Esophagus muscularis mucosa (tissue), 4 donors: Measurements from ENCODE around the gene TMEM92.
"Not testable (repeated sequence)": the region's sequence is repeated elsewhere in the genome, so short reads cannot be mapped to it uniquely, and the experiment has no call there.

ENCODE experiments used
- EP300 ChIP-seq: sonication (generic); formaldehyde crosslinking; IDR thresholded peaks from one replicate; pipeline ENCODE4 v1.6.1; 2017; ENCODE audit warnings: antibody characterized with exemption
- POLR2A ChIP-seq: fragments of 450-650 bp; IDR thresholded peaks from one replicate; pipeline ENCODE4 v1.6.1; 2017; ENCODE audit warnings: antibody characterized with exemption, moderate library complexity, mild to moderate bottlenecking, low read depth
- POLR2AphosphoS5 ChIP-seq, 2 donors: sonication (generic); formaldehyde crosslinking; IDR thresholded peaks; one replicate each; pipeline ENCODE4 v1.6.1; 2017; ENCODE audit warnings: antibody characterized with exemption in 2 of 2
- TF ChIP-seq, protein P1 (sequence below), 3 experiments: fragments of 200-600 bp in 2 of 3; fragments of 450-650 bp in 1 of 3; sonication (generic) in 2 of 3; IDR thresholded peaks; one replicate each; pipeline ENCODE4 v1.5.1; 2017 to 2019; ENCODE audit warnings: antibody characterized with exemption in 3 of 3, mild to moderate bottlenecking in 2 of 3, moderate library complexity in 1 of 3

GRCh38 chr17:50287302-50287701, 13.0 kb downstream of the TMEM92 start:
- TF ChIP-seq, protein P1, sequence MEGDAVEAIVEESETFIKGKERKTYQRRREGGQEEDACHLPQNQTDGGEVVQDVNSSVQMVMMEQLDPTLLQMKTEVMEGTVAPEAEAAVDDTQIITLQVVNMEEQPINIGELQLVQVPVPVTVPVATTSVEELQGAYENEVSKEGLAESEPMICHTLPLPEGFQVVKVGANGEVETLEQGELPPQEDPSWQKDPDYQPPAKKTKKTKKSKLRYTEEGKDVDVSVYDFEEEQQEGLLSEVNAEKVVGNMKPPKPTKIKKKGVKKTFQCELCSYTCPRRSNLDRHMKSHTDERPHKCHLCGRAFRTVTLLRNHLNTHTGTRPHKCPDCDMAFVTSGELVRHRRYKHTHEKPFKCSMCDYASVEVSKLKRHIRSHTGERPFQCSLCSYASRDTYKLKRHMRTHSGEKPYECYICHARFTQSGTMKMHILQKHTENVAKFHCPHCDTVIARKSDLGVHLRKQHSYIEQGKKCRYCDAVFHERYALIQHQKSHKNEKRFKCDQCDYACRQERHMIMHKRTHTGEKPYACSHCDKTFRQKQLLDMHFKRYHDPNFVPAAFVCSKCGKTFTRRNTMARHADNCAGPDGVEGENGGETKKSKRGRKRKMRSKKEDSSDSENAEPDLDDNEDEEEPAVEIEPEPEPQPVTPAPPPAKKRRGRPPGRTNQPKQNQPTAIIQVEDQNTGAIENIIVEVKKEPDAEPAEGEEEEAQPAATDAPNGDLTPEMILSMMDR (IDR thresholded peaks at IDR 0.05) = not testable (repeated sequence)
- not testable (repeated sequence) for TF ChIP-seq POLR2A; POLR2AphosphoS5 (IDR thresholded peaks at IDR 0.05); EP300
